Left lung (tissue), 10 donors: ENCODE data around the gene ALDH16A1. TPM values are rescaled to one million over a fixed set of nuclear protein-coding genes. Genes with fewer than 3 reads are reported as not detected.
"Not testable (repeated sequence)": the region's sequence is repeated elsewhere in the genome, so short reads cannot be mapped to it uniquely, and the experiment has no call there.

ENCODE experiments used
- ATAC-seq: fragments of 200-7000 bp; cut with Tn5 transposase; one replicate; pipeline ENCODE4 v1.9.1; 2020; ENCODE audit warnings: moderate library complexity
- DNase-seq, 4 donors: peaks; one replicate each; pipeline ENCODE4 v3.0.0-alpha.2; 2013 to 2020
- H3K27ac ChIP-seq, 2 donors: fragments of 200-600 bp; sonication (generic) in 1 of 2; one replicate each; pipeline versions ENCODE4 v1.5.0 to v1.8.0; 2020 to 2021
- H3K27me3 ChIP-seq, 2 donors: fragments of 200-600 bp; sonication (generic) in 1 of 2; one replicate each; pipeline versions ENCODE4 v1.5.0 to v1.8.0; 2020 to 2021
- H3K36me3 ChIP-seq, 2 donors: fragments of 200-600 bp; sonication (generic) in 1 of 2; one replicate each; pipeline versions ENCODE4 v1.5.0 to v1.8.0; 2020 to 2021
- H3K4me1 ChIP-seq, 2 donors: fragments of 200-600 bp; one replicate each; pipeline ENCODE4 v1.8.0; 2021
- H3K4me3 ChIP-seq, 2 donors: fragments of 200-600 bp; sonication (generic) in 1 of 2; one replicate each; pipeline versions ENCODE4 v1.5.0 to v1.8.0; 2020 to 2021; ENCODE audit warnings: mild to moderate bottlenecking in 1 of 2
- H3K9me3 ChIP-seq, 2 donors: fragments of 200-600 bp; sonication (generic) in 1 of 2; one replicate each; pipeline versions ENCODE4 v1.5.0 to v1.8.0; 2020 to 2021
- intact Hi-C, 2 donors: fragments of 100-400 bp; cut with DNase I; formaldehyde crosslinking; loops; one replicate each; pipeline versions ENCODE4 v1.11.2 to v1.14.2; 2022
- polyA plus RNA-seq, 6 donors: library from polyadenylated mRNA; unstranded; fragments of 120-200 nt; gene quantifications; one replicate each; pipeline ENCODE4 v1.2.1, GENCODE V29; 2013; ENCODE audit not compliant: insufficient read length in 6 of 6
- total RNA-seq, 2 donors: library from RNA; stranded (reverse); fragmentation: NEBNext Ultra II Directional; extraction: Animal tissue kit (Norgen Biotek cat#: 25700); gene quantifications; one replicate each; pipeline ENCODE4 v1.2.1, GENCODE V29; 2021
- TF ChIP-seq, protein P1 (sequence below), 2 donors: fragments of 200-600 bp; sonication (generic) in 1 of 2; IDR thresholded peaks; one replicate each; pipeline versions ENCODE4 v1.5.0 to v1.8.0; 2021; ENCODE audit warnings: antibody characterized with exemption in 2 of 2
- donor health status: DM: no; HTN: yes; CAD: no.
- donor health status: DM: no; HTN: no; CAD: no.

The ALDH16A1 gene
- total and polyA plus RNA-seq, 8 donors: 12.6 to 54.2 (median 18.1) TPM

DNA sequence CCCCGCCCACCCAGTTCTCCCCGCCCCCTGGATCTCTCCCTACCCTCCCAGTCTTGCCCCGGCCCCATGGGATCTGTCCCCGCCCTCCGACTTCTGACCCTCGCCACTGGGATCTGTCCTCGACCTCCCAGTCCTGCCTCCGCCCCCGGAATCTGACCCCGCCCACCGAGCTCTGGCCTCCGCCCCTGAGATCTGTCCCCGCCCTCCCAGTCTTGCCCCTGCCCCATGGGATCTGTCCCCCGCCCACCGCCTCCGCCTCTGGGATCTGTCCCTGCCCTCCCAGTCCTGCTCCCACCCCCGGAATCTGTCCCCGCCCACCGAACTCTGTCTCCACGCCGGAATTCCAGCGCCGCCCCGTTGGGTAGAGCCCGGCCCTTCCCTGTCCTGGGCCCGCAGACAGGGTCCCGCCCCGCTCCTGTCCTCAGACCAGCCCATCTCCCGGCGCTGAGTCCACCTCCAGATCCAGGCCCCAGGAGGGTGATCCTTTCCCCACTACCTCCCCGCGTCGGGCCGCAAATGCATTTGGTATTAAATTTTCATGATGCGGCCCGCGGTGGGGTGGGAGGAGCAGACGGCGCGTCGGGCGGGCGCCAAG is 10.2 kb upstream of the ALDH16A1 start:
- intact Hi-C loops: loop anchor here in 1 of 2 donors (5.0 kb wide), 1 partner anchor 51 kb away; no protein-coding TSS in a partner anchor
- Histone ChIP-seq H3K9me3 (no peaks in the 10 kb centered on the region), H3K27ac (peak overlapping the region; percentile 73 to 77), H3K4me1 (peaks cover 0 to 31% of the 10 kb centered on the region in 2 donors), H3K4me3 (peak overlapping the region; percentile 62 to 84), H3K27me3 (peaks cover 35 to 50% of the 10 kb centered on the region in 2 donors), H3K36me3 (peaks cover 0 to 18% of the 10 kb centered on the region in 2 donors)
- DNase-seq (peak; percentile 67 to 97 (median 92)), ATAC-seq (peak; percentile 85)
- TF ChIP-seq, protein P1, sequence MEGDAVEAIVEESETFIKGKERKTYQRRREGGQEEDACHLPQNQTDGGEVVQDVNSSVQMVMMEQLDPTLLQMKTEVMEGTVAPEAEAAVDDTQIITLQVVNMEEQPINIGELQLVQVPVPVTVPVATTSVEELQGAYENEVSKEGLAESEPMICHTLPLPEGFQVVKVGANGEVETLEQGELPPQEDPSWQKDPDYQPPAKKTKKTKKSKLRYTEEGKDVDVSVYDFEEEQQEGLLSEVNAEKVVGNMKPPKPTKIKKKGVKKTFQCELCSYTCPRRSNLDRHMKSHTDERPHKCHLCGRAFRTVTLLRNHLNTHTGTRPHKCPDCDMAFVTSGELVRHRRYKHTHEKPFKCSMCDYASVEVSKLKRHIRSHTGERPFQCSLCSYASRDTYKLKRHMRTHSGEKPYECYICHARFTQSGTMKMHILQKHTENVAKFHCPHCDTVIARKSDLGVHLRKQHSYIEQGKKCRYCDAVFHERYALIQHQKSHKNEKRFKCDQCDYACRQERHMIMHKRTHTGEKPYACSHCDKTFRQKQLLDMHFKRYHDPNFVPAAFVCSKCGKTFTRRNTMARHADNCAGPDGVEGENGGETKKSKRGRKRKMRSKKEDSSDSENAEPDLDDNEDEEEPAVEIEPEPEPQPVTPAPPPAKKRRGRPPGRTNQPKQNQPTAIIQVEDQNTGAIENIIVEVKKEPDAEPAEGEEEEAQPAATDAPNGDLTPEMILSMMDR (IDR thresholded peaks at IDR 0.05): no peak

DNA sequence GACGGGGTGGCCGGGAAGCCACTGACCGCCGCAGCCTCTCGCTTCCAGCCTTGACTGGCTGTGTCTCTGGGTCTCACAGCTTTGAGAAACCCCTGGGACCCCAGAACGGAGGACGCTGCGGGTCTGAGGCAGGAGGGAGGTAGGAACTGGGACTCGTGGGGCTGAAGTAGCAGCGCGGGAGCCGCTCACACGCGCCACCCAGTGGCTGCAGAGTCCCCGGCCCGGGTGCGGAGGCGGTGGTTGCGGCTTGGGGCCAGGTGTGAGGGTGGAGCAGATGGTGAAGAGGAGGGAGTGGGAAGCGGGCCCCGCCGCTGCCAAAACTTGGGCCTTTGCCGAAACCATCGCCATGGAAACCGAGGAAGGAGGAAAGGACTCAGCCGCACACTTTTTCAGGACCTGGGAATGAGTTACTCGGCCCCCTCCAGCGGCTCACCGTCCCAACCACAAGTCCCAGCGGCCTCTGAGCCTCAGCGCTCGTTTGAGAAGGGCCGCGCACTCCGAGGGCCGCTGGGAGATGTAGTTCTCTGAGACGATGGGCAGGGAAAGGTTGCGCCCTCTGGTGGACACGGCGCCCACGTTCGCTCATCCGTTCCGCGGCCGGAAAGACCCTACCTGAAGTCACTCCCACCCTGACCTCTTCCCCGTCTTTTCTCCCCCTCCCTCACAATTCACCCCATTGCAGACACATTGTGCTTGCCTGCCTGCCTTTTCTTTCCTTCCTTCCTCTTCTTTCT is 9.5 kb upstream of the ALDH16A1 start:
- peak overlapping the region; percentile 62 to 84 for H3K4me3 ChIP-seq
- H3K9me3 ChIP-seq: no peaks in the 10 kb centered on the region
- TF ChIP-seq, protein P1 (IDR thresholded peaks at IDR 0.05): peak; percentile 67 to 90
- ATAC-seq (peak; percentile 93), DNase-seq (peak; percentile 94 to 98 (median 96))
- H3K27ac ChIP-seq: peak overlapping the region; percentile 73 to 77
- intact Hi-C loops: loop anchor here in 1 of 2 donors (5.0 kb wide), 1 partner anchor 51 kb away; no protein-coding TSS in a partner anchor
- H3K4me1 ChIP-seq: peaks cover 0 to 31% of the 10 kb centered on the region in 2 donors
- peaks cover 28 to 43% of the 10 kb centered on the region in 2 donors for H3K27me3 ChIP-seq
- H3K36me3 ChIP-seq: peaks cover 0 to 25% of the 10 kb centered on the region in 2 donors

DNA sequence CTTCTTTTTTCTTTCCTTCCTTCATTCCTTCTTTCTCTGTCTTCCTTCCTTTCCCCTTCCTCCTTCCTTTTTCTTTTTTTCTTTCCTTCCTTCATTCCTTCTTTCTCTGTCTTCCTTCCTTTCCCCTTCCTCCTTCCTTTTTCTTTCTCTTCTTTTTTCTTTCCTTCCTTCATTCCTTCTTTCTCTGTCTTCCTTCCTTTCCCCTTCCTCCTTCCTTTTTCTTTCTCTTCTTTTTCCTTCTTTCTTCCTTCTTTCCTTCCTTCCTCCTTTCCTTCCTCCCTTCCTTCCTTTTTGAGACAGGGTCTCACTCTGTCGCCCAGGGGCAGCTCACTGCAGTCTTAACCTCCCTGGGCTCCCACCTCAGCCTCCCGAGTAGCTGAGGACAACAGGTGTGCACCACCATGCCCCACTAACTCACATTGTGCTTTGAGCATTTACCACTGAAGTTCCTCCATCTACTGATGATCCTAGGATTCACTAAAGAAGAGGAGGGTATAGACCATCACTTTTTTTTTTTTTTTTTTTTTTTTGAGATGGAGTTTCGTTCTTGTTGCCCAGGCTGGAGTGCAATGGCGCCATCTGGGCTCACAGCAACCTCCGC is 8.8 kb upstream of the ALDH16A1 start:
- Histone ChIP-seq H3K4me1 (peaks cover 0 to 34% of the 10 kb centered on the region in 2 donors), H3K27me3 (peaks cover 24 to 36% of the 10 kb centered on the region in 2 donors), H3K36me3 (peaks cover 0 to 31% of the 10 kb centered on the region in 2 donors)
- DNase-seq: peak in 1 of 4 donors; percentile 15
- H3K27ac ChIP-seq, H3K4me3 ChIP-seq, H3K9me3 ChIP-seq, ATAC-seq: not testable (repeated sequence)
- intact Hi-C loops: loop anchor here in 1 of 2 donors (5.0 kb wide), 1 partner anchor 52 kb away; no protein-coding TSS in a partner anchor

DNA sequence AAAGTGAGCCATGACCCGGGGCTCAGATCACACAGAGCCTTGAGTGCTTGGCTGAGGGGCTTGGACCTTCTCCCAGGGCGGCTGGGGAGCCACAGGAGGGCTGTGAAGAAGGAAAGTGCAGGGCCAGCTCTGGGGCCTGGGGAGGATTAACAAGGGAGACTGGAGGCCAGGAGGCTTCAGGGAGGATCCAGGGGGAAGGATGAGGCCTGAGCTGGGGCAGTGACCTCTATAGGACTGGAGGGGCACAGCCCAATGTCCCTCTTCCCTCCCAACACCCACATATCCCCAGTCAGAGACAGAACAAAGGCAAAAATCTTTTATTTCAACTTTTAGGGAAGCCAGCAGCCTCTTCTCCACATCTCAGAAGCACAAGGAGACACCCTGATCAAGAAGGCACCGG is 7.0 kb upstream of the ALDH16A1 start:
- no peak overlapping the region for H3K4me3 ChIP-seq
- H3K27me3 ChIP-seq: peaks cover 8 to 18% of the 10 kb centered on the region in 2 donors
- H3K9me3 ChIP-seq: no peaks in the 10 kb centered on the region
- H3K36me3 ChIP-seq: peaks cover 0 to 34% of the 10 kb centered on the region in 2 donors
- TF ChIP-seq, protein P1 (IDR thresholded peaks at IDR 0.05): no peak
- intact Hi-C loops: no loop called here
- DNase-seq (no peak), ATAC-seq (no peak)
- peaks cover 0 to 46% of the 10 kb centered on the region in 2 donors for H3K4me1 ChIP-seq
- no peak overlapping the region for H3K27ac ChIP-seq

DNA sequence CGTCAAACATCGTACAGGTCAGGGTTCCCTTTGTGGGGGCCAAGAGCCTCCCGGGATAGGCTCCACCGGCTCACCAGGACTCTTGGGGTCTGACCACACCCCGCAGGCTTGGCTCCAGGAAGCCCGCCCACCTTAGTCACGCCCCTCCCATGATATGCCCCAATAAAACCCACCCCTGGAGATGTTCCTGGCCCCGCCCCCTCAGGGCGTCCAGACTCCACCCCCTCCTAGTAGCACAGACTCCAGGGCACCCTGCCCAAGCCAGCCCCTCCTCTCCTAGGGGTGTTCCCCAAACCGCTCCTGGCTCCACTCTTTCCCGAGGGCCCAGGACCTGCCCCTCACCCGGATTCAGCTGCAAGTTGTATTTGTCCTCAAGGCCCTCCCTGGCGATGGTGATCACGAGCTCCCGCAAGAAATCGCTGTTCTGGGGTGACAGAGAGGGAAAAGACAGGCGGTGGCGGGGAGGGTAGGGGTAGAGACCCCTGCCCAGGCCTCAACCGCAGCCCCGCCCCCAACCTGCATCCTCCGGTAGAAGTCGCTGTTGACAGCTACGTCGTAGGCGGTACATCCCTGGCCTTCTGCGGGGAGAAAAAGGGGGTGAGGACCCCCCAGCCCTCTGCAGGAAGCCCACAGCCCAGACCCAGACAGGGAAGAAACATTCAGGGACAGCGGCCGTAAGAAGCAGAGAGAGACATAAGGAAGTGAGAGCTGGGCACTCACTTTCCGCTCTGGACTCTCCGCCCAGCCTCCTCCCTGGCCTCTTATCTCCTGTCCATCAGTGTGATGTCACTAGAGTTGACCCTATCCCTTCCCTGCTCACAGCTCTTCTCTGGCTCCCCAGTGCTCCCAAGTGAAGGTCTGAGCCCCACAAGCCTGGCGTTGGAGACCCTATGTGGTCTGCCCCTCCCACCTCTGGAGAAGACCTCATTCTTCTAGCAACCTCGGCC is 5.3 kb upstream of the ALDH16A1 start:
- ATAC-seq: no peak
- Histone ChIP-seq H3K27ac (no peak overlapping the region), H3K9me3 (no peaks in the 10 kb centered on the region), H3K36me3 (peaks cover 0 to 34% of the 10 kb centered on the region in 2 donors), H3K4me1 (peaks cover 0 to 40% of the 10 kb centered on the region in 2 donors), H3K27me3 (peaks cover 0 to under 1% of the 10 kb centered on the region in 2 donors), H3K4me3 (no peak overlapping the region)
- intact Hi-C loops: no loop called here
- TF ChIP-seq, protein P1 (IDR thresholded peaks at IDR 0.05): no peak
- DNase-seq: no peak
